Activated naive CD4-positive, alpha-beta T cell (primary cell): Measurements from ENCODE around the gene HAND2.
A peak's percentile ranks its signal among the peaks of the same experiment; 100 is the strongest.

Experiments
- DNase-seq, 4 experiments: peaks; one replicate each; lab custom pipeline; 2025; lab: John Stamatoyannopoulos, UW

The HAND2 gene

GRCh38 chr4:173502282-173502681 lies 27.7 kb downstream of the HAND2 start:
- no peak for DNase-seq

- DNase-seq = no peak
Measured at GRCh38 chr4:173501592-173502150, 28.4 kb downstream of the HAND2 start.

- DNase-seq = no peak
Measured at GRCh38 chr4:173500841-173501591, 29.0 kb downstream of the HAND2 start.

- DNase-seq = no peak
Measured at GRCh38 chr4:173499658-173500535, 30.1 kb downstream of the HAND2 start.

GRCh38 chr4:173498771-173499170 lies 31.3 kb downstream of the HAND2 start:
- no peak for DNase-seq

GRCh38 chr4:173498023-173498422 lies 32.0 kb downstream of the HAND2 start:
- DNase-seq = no peak

- DNase-seq = peak in 2 of 4 experiments; percentile 2 to 30
Measured at GRCh38 chr4:173494013-173494970, 35.7 kb downstream of the HAND2 start.

- DNase-seq = no peak
Measured at GRCh38 chr4:173493041-173493440, 37.0 kb downstream of the HAND2 start.

- no peak for DNase-seq
Measured at GRCh38 chr4:173492315-173492714, 37.7 kb downstream of the HAND2 start.

- DNase-seq = no peak
Measured at GRCh38 chr4:173490817-173491528, 39.1 kb downstream of the HAND2 start.

GRCh38 chr4:173490256-173490655 lies 39.8 kb downstream of the HAND2 start:
- DNase-seq = no peak

- no peak for DNase-seq
Measured at GRCh38 chr4:173489514-173489913, 40.5 kb downstream of the HAND2 start.

- DNase-seq = no peak
Measured at GRCh38 chr4:173488656-173489055, 41.4 kb downstream of the HAND2 start.

GRCh38 chr4:173488074-173488473 lies 42.0 kb downstream of the HAND2 start:
- no peak for DNase-seq

- DNase-seq = no peak
Measured at GRCh38 chr4:173486714-173487392, 43.2 kb downstream of the HAND2 start.

- no peak for DNase-seq
Measured at GRCh38 chr4:173485164-173485563, 44.9 kb downstream of the HAND2 start.

GRCh38 chr4:173482330-173482931 lies 47.6 kb downstream of the HAND2 start:
- DNase-seq = no peak

- no peak for DNase-seq
Measured at GRCh38 chr4:173478913-173479283, 51.1 kb downstream of the HAND2 start.

GRCh38 chr4:173478201-173478912 lies 51.7 kb downstream of the HAND2 start:
- no peak for DNase-seq
